ENCODE results near the gene PRSS22.

GRCh38 chr16:2804728-2805127 lies 53.2 kb downstream of the PRSS22 start:
- TF ChIP-seq CTCF (IDR thresholded peaks at IDR 0.05; ENCODE audit: insufficient read depth, low read length, poor library complexity, severe bottlenecking) (no peak), EZH2phosphoT487 (conservative IDR thresholded peaks at IDR 0.05; ENCODE audit: low read length) (no peak)

Measured in SU-DHL-6 (cell line).